GM18517 (cell line): ENCODE results near the gene KCNQ1.

Source experiments
- ATAC-seq: cut with Tn5 transposase; IDR thresholded peaks from one replicate; pipeline ENCODE4 v1.9.1; 2021; ENCODE audit warnings: mild to moderate bottlenecking, moderate library complexity; ENCODE audit not compliant: unreplicated experiment

The KCNQ1 gene

GRCh38 chr11:2787816-2788167 is 343.0 kb downstream of the KCNQ1 start:
- ATAC-seq, result no peak

- ATAC-seq, result no peak
These were observed 343.6 kb downstream of the KCNQ1 start for GRCh38 chr11:2788168-2789071.

- no peak for ATAC-seq
These were observed 344.5 kb downstream of the KCNQ1 start for GRCh38 chr11:2789331-2789730.

GRCh38 chr11:2789791-2790567 is 345.2 kb downstream of the KCNQ1 start:
- ATAC-seq, result no peak

GRCh38 chr11:2790568-2790921 is 345.7 kb downstream of the KCNQ1 start:
- no peak for ATAC-seq

GRCh38 chr11:2791139-2791520 is 346.3 kb downstream of the KCNQ1 start:
- no peak for ATAC-seq

- ATAC-seq, result no peak
These were observed 346.9 kb downstream of the KCNQ1 start for GRCh38 chr11:2791521-2792380.

- no peak for ATAC-seq
These were observed 347.8 kb downstream of the KCNQ1 start for GRCh38 chr11:2792381-2793250.

GRCh38 chr11:2793701-2794045 is 348.9 kb downstream of the KCNQ1 start:
- no peak for ATAC-seq

- no peak for ATAC-seq
These were observed 349.5 kb downstream of the KCNQ1 start for GRCh38 chr11:2794046-2794967.

GRCh38 chr11:2794968-2795322 is 350.1 kb downstream of the KCNQ1 start:
- ATAC-seq, result no peak

- no peak for ATAC-seq
These were observed 350.7 kb downstream of the KCNQ1 start for GRCh38 chr11:2795491-2795991.

- ATAC-seq, result no peak
These were observed 351.3 kb downstream of the KCNQ1 start for GRCh38 chr11:2796091-2796490.

GRCh38 chr11:2796508-2797113 is 351.8 kb downstream of the KCNQ1 start:
- ATAC-seq, result no peak

GRCh38 chr11:2797121-2797711 is 352.4 kb downstream of the KCNQ1 start:
- ATAC-seq, result no peak

GRCh38 chr11:2797741-2798361 is 353.0 kb downstream of the KCNQ1 start:
- no peak for ATAC-seq

- no peak for ATAC-seq
These were observed 354.3 kb downstream of the KCNQ1 start for GRCh38 chr11:2798951-2799761.
